Right lobe of liver (tissue), 4 donors: ENCODE measurements around the gene DUSP11.

Experiments
- POLR2A ChIP-seq: fragments of 450-650 bp; IDR thresholded peaks from one replicate; pipeline ENCODE4 v1.6.1; 2017; ENCODE audit warnings: antibody characterized with exemption, mild to moderate bottlenecking
- TF ChIP-seq, protein P1 (sequence below), 4 donors: fragments of 200-600 bp in 3 of 4; fragments of 450-650 bp in 1 of 4; IDR thresholded peaks; one replicate each; pipeline versions ENCODE4 v1.5.1 to v1.8.0; 2016 to 2022; ENCODE audit warnings: antibody characterized with exemption in 4 of 4, mild to moderate bottlenecking in 2 of 4
- donor health status: DM: no; HTN: no; CAD: no.
- donor health status: DM: no; HTN: no; CAD: no.
- donor health status: DM: no; HTN: yes; CAD: no.

DNA sequence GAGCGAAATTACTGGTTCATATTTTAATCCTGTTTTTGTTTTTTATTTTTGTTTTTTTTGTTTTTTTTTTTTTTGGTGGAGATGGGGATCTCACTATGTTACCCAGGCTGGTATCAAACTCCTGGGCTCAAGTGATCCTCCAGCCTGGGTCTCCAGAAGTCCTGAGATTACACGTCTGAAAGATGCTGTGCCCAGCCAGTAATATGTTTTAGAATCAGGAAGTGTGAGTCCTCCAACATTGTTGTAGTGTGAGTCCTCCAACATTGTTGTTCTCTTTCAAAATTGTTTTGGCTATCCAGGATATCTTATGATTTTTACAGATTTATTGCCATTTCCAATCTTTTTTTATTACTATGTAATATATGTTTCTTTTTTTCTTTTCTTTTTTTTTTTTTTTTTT, 65.8 kb downstream of the DUSP11 start:
- TF ChIP-seq, protein P1, sequence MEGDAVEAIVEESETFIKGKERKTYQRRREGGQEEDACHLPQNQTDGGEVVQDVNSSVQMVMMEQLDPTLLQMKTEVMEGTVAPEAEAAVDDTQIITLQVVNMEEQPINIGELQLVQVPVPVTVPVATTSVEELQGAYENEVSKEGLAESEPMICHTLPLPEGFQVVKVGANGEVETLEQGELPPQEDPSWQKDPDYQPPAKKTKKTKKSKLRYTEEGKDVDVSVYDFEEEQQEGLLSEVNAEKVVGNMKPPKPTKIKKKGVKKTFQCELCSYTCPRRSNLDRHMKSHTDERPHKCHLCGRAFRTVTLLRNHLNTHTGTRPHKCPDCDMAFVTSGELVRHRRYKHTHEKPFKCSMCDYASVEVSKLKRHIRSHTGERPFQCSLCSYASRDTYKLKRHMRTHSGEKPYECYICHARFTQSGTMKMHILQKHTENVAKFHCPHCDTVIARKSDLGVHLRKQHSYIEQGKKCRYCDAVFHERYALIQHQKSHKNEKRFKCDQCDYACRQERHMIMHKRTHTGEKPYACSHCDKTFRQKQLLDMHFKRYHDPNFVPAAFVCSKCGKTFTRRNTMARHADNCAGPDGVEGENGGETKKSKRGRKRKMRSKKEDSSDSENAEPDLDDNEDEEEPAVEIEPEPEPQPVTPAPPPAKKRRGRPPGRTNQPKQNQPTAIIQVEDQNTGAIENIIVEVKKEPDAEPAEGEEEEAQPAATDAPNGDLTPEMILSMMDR (IDR thresholded peaks at IDR 0.05), result no peak
- TF ChIP-seq POLR2A, result no peak
